Measurements from ENCODE around the gene AP3B1. TPM values are rescaled to one million over a fixed set of nuclear protein-coding genes. Genes with fewer than 3 reads are reported as not detected.

The AP3B1 gene
- total RNA-seq, 1 experiment from 2014 or later = 39.7 TPM

DNA sequence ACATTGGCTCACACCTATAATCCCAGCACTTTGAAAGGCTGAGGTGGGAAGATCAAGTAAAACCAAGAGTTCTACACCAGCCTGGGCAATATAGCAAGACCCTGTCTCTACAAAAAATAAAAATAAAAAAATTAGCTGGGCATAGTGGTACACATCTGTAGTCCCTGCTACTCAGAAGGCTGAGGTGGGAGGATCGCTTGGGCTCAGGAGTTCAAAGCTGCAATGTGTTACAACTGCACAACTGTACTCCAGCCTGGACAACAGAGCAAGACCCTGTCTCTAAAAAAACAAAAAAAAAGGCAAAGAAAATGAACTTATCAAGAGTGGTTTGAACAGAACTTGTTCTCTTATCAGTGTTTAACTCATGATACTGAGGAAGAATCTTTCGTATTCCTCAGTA, 29.3 kb downstream of the AP3B1 start:
- Mint-ChIP-seq H3K36me3 (ENCODE audit: insufficient read depth, unreplicated experiment) (peaks cover 26% of the 10 kb centered on the region), H3K4me3 (ENCODE audit: unreplicated experiment) (no peak overlapping the region), H3K4me1 (ENCODE audit: insufficient read depth, unreplicated experiment) (no peaks in the 10 kb centered on the region), H3K27ac (ENCODE audit: low read depth, unreplicated experiment) (no peak overlapping the region), H3K27me3 (ENCODE audit: insufficient read depth, unreplicated experiment) (no peaks in the 10 kb centered on the region), H3K9me3 (ENCODE audit: unreplicated experiment) (no peaks in the 10 kb centered on the region)
- ChIA-PET CTCF (interaction anchor here (1.2 to 1.5 kb wide), 2 partner anchors 158 to 705 kb away, joined by 5 to 10 read pairs; no protein-coding TSS in a partner anchor), POLR2A (interaction anchor here (0.6 kb wide), 1 partner anchor 50 kb away, joined by 3 read pairs; no protein-coding TSS in a partner anchor)
- no TSS peak for BruUV-seq (replicated peaks)
- intact Hi-C loops (cut with micrococcal nuclease) = no loop called here
- no peak for DNase-seq (ENCODE audit: unreplicated experiment)
- TF ChIP-seq, protein P1, sequence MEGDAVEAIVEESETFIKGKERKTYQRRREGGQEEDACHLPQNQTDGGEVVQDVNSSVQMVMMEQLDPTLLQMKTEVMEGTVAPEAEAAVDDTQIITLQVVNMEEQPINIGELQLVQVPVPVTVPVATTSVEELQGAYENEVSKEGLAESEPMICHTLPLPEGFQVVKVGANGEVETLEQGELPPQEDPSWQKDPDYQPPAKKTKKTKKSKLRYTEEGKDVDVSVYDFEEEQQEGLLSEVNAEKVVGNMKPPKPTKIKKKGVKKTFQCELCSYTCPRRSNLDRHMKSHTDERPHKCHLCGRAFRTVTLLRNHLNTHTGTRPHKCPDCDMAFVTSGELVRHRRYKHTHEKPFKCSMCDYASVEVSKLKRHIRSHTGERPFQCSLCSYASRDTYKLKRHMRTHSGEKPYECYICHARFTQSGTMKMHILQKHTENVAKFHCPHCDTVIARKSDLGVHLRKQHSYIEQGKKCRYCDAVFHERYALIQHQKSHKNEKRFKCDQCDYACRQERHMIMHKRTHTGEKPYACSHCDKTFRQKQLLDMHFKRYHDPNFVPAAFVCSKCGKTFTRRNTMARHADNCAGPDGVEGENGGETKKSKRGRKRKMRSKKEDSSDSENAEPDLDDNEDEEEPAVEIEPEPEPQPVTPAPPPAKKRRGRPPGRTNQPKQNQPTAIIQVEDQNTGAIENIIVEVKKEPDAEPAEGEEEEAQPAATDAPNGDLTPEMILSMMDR (IDR thresholded peaks at IDR 0.05; ENCODE audit: unreplicated experiment) = no peak

DNA sequence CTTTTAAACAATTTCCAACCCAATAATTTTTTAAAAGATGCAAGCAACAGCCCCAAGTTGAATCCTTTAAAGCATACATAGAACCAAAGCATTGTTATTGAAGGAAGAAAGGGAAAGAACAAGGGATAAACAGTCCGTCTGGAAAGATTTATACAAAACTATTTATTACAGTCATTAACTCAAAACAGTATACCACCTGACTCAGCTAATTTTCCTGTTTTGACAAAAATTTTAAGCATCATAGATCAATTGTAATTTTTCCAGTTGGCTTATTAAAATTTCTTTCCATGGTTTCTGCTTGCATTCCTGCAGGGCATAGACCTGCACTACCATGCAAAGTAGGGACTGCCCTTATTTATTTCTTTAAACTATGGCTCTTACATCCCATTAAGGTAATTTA, 29.9 kb downstream of the AP3B1 start:
- intact Hi-C loops (cut with micrococcal nuclease) = no loop called here
- no peaks in the 10 kb centered on the region for H3K9me3 Mint-ChIP-seq (ENCODE audit: unreplicated experiment)
- no peaks in the 10 kb centered on the region for H3K4me1 Mint-ChIP-seq (ENCODE audit: insufficient read depth, unreplicated experiment)

DNA sequence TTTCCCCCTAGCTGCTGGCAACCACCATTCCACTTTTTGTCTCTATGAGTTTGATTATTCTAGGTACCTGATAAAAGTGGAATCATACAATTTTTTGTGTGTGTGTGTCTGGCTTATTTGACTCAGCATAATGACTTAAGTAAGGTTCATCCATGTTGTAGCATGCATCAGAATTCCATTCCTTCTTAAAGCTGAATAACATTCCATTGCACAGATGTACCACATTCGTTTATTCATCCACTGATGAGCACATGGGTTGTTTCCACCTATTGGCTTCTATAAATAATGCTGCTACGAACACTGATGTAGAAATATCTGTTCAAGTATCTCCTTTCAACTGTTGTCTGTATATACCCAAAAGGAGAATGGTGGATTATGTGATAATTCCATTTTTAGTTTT, 33.7 kb downstream of the AP3B1 start:
- TF ChIP-seq, protein P1 (IDR thresholded peaks at IDR 0.05; ENCODE audit: unreplicated experiment) = no peak
- intact Hi-C loops (cut with micrococcal nuclease) = no loop called here
- peaks cover 24% of the 10 kb centered on the region for H3K36me3 Mint-ChIP-seq (ENCODE audit: insufficient read depth, unreplicated experiment)

More for the DNA sequence above, 29.9 kb downstream of the AP3B1 start:
- no peak overlapping the region for H3K4me3 Mint-ChIP-seq (ENCODE audit: unreplicated experiment)
- H3K27me3 Mint-ChIP-seq (ENCODE audit: insufficient read depth, unreplicated experiment) = no peaks in the 10 kb centered on the region
- POLR2A ChIA-PET = interaction anchor here (0.6 kb wide), 1 partner anchor 50 kb away, joined by 3 read pairs; no protein-coding TSS in a partner anchor
- CTCF ChIA-PET = interaction anchor here (1.5 kb wide), 1 partner anchor 704 kb away, joined by 5 read pairs; no protein-coding TSS in a partner anchor
- TF ChIP-seq, protein P1 (IDR thresholded peaks at IDR 0.05; ENCODE audit: unreplicated experiment) = no peak
- no peak overlapping the region for H3K27ac Mint-ChIP-seq (ENCODE audit: low read depth, unreplicated experiment)
- DNase-seq (ENCODE audit: unreplicated experiment) = no peak
- no TSS peak for BruUV-seq (replicated peaks)
- H3K36me3 Mint-ChIP-seq (ENCODE audit: insufficient read depth, unreplicated experiment) = peaks cover 26% of the 10 kb centered on the region

DNA sequence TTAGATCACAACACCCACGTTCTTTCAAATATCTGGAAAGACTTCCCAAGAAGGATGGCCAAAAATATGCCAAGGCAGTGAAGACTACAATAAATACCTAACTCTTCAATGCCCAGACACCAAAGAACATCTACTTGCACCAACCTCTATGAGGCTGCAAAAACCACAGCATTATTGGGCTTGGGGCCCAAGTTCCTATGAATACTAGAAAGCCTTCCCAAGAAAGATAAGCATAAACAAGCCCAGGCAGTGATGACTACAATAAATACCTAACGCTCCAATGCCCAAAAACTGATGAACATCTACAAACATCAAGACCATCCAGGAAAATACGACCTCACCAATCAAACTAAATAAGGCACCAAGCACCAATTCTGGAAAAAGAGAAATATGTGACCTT, 41.3 kb downstream of the AP3B1 start:
- no peak for DNase-seq (ENCODE audit: unreplicated experiment)
- Mint-ChIP-seq H3K4me1 (ENCODE audit: insufficient read depth, unreplicated experiment) (no peaks in the 10 kb centered on the region), H3K27me3 (ENCODE audit: insufficient read depth, unreplicated experiment) (no peaks in the 10 kb centered on the region), H3K36me3 (ENCODE audit: insufficient read depth, unreplicated experiment) (peaks cover 6% of the 10 kb centered on the region), H3K9me3 (ENCODE audit: unreplicated experiment) (peaks cover 9% of the 10 kb centered on the region), H3K4me3 (ENCODE audit: unreplicated experiment) (no peak overlapping the region), H3K27ac (ENCODE audit: low read depth, unreplicated experiment) (no peak overlapping the region)
- intact Hi-C loops (cut with micrococcal nuclease) = no loop called here
- CTCF ChIA-PET = no interaction called here
- no TSS peak for BruUV-seq (replicated peaks)
- POLR2A ChIA-PET = no interaction called here
- TF ChIP-seq, protein P1 (IDR thresholded peaks at IDR 0.05; ENCODE audit: unreplicated experiment) = no peak

More for the DNA sequence above, 33.7 kb downstream of the AP3B1 start:
- Mint-ChIP-seq H3K27me3 (ENCODE audit: insufficient read depth, unreplicated experiment) (no peaks in the 10 kb centered on the region), H3K4me3 (ENCODE audit: unreplicated experiment) (no peak overlapping the region), H3K27ac (ENCODE audit: low read depth, unreplicated experiment) (no peak overlapping the region), H3K9me3 (ENCODE audit: unreplicated experiment) (peaks cover 16% of the 10 kb centered on the region), H3K4me1 (ENCODE audit: insufficient read depth, unreplicated experiment) (no peaks in the 10 kb centered on the region)
- ChIA-PET POLR2A (interaction anchor here (0.7 kb wide), 1 partner anchor 269 kb away, joined by 3 read pairs; no protein-coding TSS in a partner anchor), CTCF (no interaction called here)
- no peak for DNase-seq (ENCODE audit: unreplicated experiment)
- BruUV-seq (replicated peaks) = no TSS peak

Measured in MCF 10A (cell line).